Naive thymus-derived CD4-positive, alpha-beta T cell (primary cell): ENCODE data around the gene FLII. TPM values are rescaled to one million over a fixed set of nuclear protein-coding genes. Genes with fewer than 3 reads are reported as not detected.

Experiments
- ATAC-seq: fragments of 150-1000 bp; cut with Tn5 transposase; 2 replicates; pipeline ENCODE4 v1.10.0; 2021; ENCODE audit warnings: mild to moderate bottlenecking, moderate library complexity
- CTCF ChIA-PET: fragments of 350-600 bp; sonication (Branson Sonifier 250); formaldehyde crosslinking; loops from one replicate; lab custom pipeline; 2021; ENCODE audit warnings: antibody characterized with exemption; lab: Charles Lee
- POLR2A ChIA-PET: fragments of 350-600 bp; sonication (Branson Sonifier 250); formaldehyde crosslinking; loops from one replicate; lab custom pipeline; 2021; ENCODE audit warnings: antibody characterized with exemption, inconsistent platforms; lab: Charles Lee
- DNase-seq, 9 donors: peaks; one replicate each; pipeline versions ENCODE4 v3.0.0 to v3.0.0-alpha.2; 2020 to 2022; ENCODE audit warnings: mixed read lengths in 1 of 9
- H3K27ac ChIP-seq: one replicate; pipeline ENCODE4 v1.7.0; 2013; ENCODE audit warnings: mild to moderate bottlenecking, low read depth, low read length, moderate library complexity
- H3K27me3 ChIP-seq, 2 donors: one replicate each; pipeline ENCODE4 v1.7.0; 2013; ENCODE audit warnings: low read length in 2 of 2, mild to moderate bottlenecking in 2 of 2, moderate library complexity in 2 of 2; ENCODE audit not compliant: control insufficient read depth in 2 of 2, insufficient read depth in 2 of 2
- H3K36me3 ChIP-seq, 3 experiments: 1 replicate in 2 of 3; 2 replicates in 1 of 3; pipeline ENCODE4 v1.7.0; 2013; ENCODE audit warnings: low read length in 3 of 3, mild to moderate bottlenecking in 3 of 3, moderate library complexity in 1 of 3; ENCODE audit not compliant: insufficient read depth in 3 of 3, control insufficient read depth in 2 of 3
- H3K4me1 ChIP-seq, 2 donors: one replicate each; pipeline ENCODE4 v1.7.0; 2013; ENCODE audit warnings: low read length in 2 of 2, mild to moderate bottlenecking in 2 of 2, moderate library complexity in 1 of 2; ENCODE audit not compliant: control insufficient read depth in 2 of 2, insufficient read depth in 2 of 2
- H3K4me3 ChIP-seq: 2 replicates; pipeline ENCODE4 v1.7.0; 2013; ENCODE audit warnings: mild to moderate bottlenecking, low read length
- H3K9me3 ChIP-seq, 3 experiments: 1 replicate in 2 of 3; 2 replicates in 1 of 3; pipeline ENCODE4 v1.7.0; 2013; ENCODE audit warnings: low read length in 3 of 3; ENCODE audit not compliant: control insufficient read depth in 2 of 3
- H3K27ac Mint-ChIP-seq, 9 donors: one replicate each; pipeline ENCODE4 v1.8.0; 2020 to 2022; ENCODE audit warnings: mixed read lengths in 9 of 9, mild to moderate bottlenecking in 8 of 9, moderate library complexity in 5 of 9, inconsistent platforms in 2 of 9
- H3K27me3 Mint-ChIP-seq, 5 donors: one replicate each; pipeline ENCODE4 v1.8.0; 2021 to 2022; ENCODE audit warnings: mixed read lengths in 5 of 5, mild to moderate bottlenecking in 1 of 5
- H3K36me3 Mint-ChIP-seq, 5 donors: one replicate each; pipeline ENCODE4 v1.8.0; 2020 to 2022; ENCODE audit warnings: mixed read lengths in 5 of 5, mild to moderate bottlenecking in 3 of 5, inconsistent platforms in 1 of 5
- H3K4me1 Mint-ChIP-seq, 7 donors: one replicate each; pipeline ENCODE4 v1.8.0; 2020 to 2022; ENCODE audit warnings: mixed read lengths in 7 of 7, mild to moderate bottlenecking in 3 of 7, inconsistent platforms in 1 of 7
- H3K4me3 Mint-ChIP-seq, 10 donors: one replicate each; pipeline ENCODE4 v1.8.0; 2020 to 2022; ENCODE audit warnings: mild to moderate bottlenecking in 10 of 10, mixed read lengths in 10 of 10, moderate library complexity in 6 of 10, inconsistent platforms in 2 of 10
- H3K9me3 Mint-ChIP-seq, 11 donors: one replicate each; pipeline ENCODE4 v1.8.0; 2020 to 2022; ENCODE audit warnings: mixed read lengths in 11 of 11, mild to moderate bottlenecking in 4 of 11, inconsistent platforms in 1 of 11, moderate library complexity in 1 of 11
- intact Hi-C, 2 donors: fragments of 100-400 bp; cut with micrococcal nuclease; formaldehyde crosslinking; loops; one replicate each; pipeline ENCODE4 v1.15.1; 2023
- polyA plus RNA-seq, 2 donors: library from polyadenylated mRNA; unstranded; fragments of 300-500 nt; fragmentation: Illumina TruSeq; gene quantifications; one replicate each; pipeline ENCODE4 v1.2.3, GENCODE V29; 2021
- total RNA-seq, 6 experiments: library from RNA in 5 of 6; stranded (reverse) in 5 of 6; gene quantifications; 1 replicate in 5 of 6; 2 replicates in 1 of 6; pipeline ENCODE4 v1.2.3 and lab custom pipeline; 2021 to 2026

The FLII gene
- total and polyA plus RNA-seq, 7 experiments from 2014 or later, result 93.1 to 348 (median 297) TPM

- H3K27me3 Mint-ChIP-seq, result no peaks in the 10 kb centered on the region
- H3K9me3 Mint-ChIP-seq, result peaks cover 0 to 3% (median 0%) of the 10 kb centered on the region in 11 donors
- no peak overlapping the region for H3K4me3 Mint-ChIP-seq
- peak overlapping the region in 7 of 9 donors; percentile 14 to 88 (median 62) for H3K27ac Mint-ChIP-seq
- ChIA-PET CTCF (interaction anchor here (0.7 to 1.0 kb wide), 2 partner anchors 8 to 14 kb away, joined by 4 read pairs; no protein-coding TSS in a partner anchor), POLR2A (no interaction called here)
- H3K4me3 ChIP-seq, result no peak overlapping the region
- H3K27me3 ChIP-seq, result no peaks in the 10 kb centered on the region
- ATAC-seq, result peak; percentile 84
- no peak overlapping the region for H3K27ac ChIP-seq
- H3K36me3 Mint-ChIP-seq, result peaks cover 5 to 25% (median 9%) of the 10 kb centered on the region in 5 donors
- intact Hi-C loops, result loop anchor here in 1 of 2 donors (1.0 to 2.0 kb wide), 2 partner anchors 10 to 66 kb away; partner anchors contain the start of genes FLII, SMCR8 and TOP3A
- H3K4me1 ChIP-seq, result no peaks in the 10 kb centered on the region
- peak; percentile 47 to 75 (median 64) for DNase-seq
- no peaks in the 10 kb centered on the region for H3K9me3 ChIP-seq
- H3K4me1 Mint-ChIP-seq, result peaks cover 0 to 8% (median 4%) of the 10 kb centered on the region in 7 donors
- peaks cover 0 to 90% (median 20%) of the 10 kb centered on the region in 3 experiments for H3K36me3 ChIP-seq
Observed at GRCh38 chr17:18248300-18248731, 10.2 kb downstream of the FLII start.

DNA sequence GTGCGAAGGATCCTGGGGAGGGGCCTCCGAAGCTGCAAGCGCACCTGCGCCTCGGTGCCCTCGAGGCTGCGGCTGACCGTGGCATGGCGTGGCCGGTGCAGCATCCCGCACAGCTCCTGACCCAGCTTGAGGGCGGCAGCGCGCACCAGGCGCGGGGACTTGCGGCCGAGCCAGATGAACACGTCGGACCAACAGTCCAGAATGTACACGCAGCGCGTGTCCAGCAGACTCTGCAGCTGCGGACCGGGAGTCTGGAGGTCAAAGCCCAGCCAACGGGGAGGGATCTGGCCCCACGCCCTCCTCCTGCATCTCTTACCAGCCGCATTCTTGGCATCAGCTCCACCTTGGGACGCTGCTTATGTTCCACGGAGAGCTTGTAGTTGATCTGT, 10.9 kb downstream of the FLII start:
- DNase-seq, result no peak
- Mint-ChIP-seq H3K9me3 (peaks cover 0 to 3% (median 0%) of the 10 kb centered on the region in 11 donors), H3K4me3 (no peak overlapping the region), H3K27ac (no peak overlapping the region), H3K36me3 (peaks cover 5 to 21% (median 9%) of the 10 kb centered on the region in 5 donors), H3K27me3 (no peaks in the 10 kb centered on the region), H3K4me1 (peaks cover 0 to 8% (median 4%) of the 10 kb centered on the region in 7 donors)
- H3K36me3 ChIP-seq, result peaks cover 0 to 86% (median 17%) of the 10 kb centered on the region in 3 experiments
- no peaks in the 10 kb centered on the region for H3K27me3 ChIP-seq
- no peak overlapping the region for H3K27ac ChIP-seq
- no peak overlapping the region for H3K4me3 ChIP-seq
- POLR2A ChIA-PET, result no interaction called here
- CTCF ChIA-PET, result no interaction called here
- H3K9me3 ChIP-seq, result no peaks in the 10 kb centered on the region
- no peaks in the 10 kb centered on the region for H3K4me1 ChIP-seq
- ATAC-seq, result no peak
- intact Hi-C loops, result loop anchor here in 1 of 2 donors (1.0 to 2.0 kb wide), 2 partner anchors 11 to 67 kb away; partner anchors contain the start of genes FLII, SMCR8 and TOP3A

- H3K27me3 ChIP-seq, result no peaks in the 10 kb centered on the region
- H3K27ac ChIP-seq, result no peak overlapping the region
- Mint-ChIP-seq H3K27ac (no peak overlapping the region), H3K27me3 (no peaks in the 10 kb centered on the region), H3K4me1 (peaks cover 0 to 8% (median 4%) of the 10 kb centered on the region in 7 donors), H3K4me3 (no peak overlapping the region), H3K9me3 (peaks cover 0 to 3% (median 0%) of the 10 kb centered on the region in 11 donors), H3K36me3 (peaks cover 5 to 21% (median 9%) of the 10 kb centered on the region in 5 donors)
- DNase-seq (peak in 1 of 9 donors; percentile 49), ATAC-seq (peak; percentile 52)
- no peak overlapping the region for H3K4me3 ChIP-seq
- intact Hi-C loops, result no loop called here
- H3K4me1 ChIP-seq, result no peaks in the 10 kb centered on the region
- peaks cover 0 to 86% (median 17%) of the 10 kb centered on the region in 3 experiments for H3K36me3 ChIP-seq
- H3K9me3 ChIP-seq, result no peaks in the 10 kb centered on the region
- CTCF ChIA-PET, result interaction anchor here (0.5 kb wide), 1 partner anchor 22 kb away, joined by 5 read pairs; no protein-coding TSS in a partner anchor
- POLR2A ChIA-PET, result no interaction called here
Observed at GRCh38 chr17:18246880-18247612, 11.5 kb downstream of the FLII start.

DNA sequence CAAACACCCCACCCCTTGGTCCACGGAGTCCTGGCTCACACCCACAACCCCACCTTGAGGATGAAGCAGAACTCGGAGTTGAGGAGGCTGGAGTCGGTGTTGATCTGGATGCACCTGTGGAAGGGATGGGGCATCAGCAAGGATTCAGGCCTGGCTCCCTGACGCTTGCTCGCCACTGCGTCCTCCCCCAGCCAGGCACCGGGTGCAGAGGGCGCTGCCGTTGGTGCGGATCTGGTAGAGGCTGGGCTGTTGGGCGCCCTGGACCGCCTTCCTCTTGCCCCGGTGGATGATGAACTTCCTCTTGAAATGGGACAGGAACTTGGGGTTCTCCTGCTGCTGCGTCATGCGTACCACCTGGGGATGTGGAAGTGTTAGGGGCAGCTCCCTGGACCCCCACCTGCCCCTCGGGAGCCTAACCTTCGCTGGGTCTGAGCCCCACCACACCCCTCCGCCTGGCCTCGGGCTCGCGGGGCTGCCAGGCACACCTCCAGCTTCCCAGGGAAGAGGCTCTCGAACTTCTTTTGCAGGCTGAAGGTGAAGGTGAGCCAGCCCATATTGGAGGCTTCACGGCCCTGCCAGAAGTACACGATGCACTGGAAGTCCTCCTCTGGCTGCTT, 12.3 kb downstream of the FLII start:
- no peaks in the 10 kb centered on the region for H3K9me3 ChIP-seq
- ChIA-PET CTCF (interaction anchor here (0.5 kb wide), 1 partner anchor 23 kb away, joined by 5 read pairs; no protein-coding TSS in a partner anchor), POLR2A (no interaction called here)
- no peaks in the 10 kb centered on the region for H3K4me1 ChIP-seq
- Mint-ChIP-seq H3K36me3 (peaks cover 5 to 21% (median 9%) of the 10 kb centered on the region in 5 donors), H3K27me3 (no peaks in the 10 kb centered on the region), H3K4me1 (peaks cover 0 to 8% (median 4%) of the 10 kb centered on the region in 7 donors), H3K27ac (no peak overlapping the region), H3K9me3 (peaks cover 0 to 3% (median 0%) of the 10 kb centered on the region in 11 donors), H3K4me3 (no peak overlapping the region)
- ATAC-seq, result no peak
- H3K27me3 ChIP-seq, result no peaks in the 10 kb centered on the region
- no peak overlapping the region for H3K4me3 ChIP-seq
- DNase-seq, result no peak
- peaks cover 0 to 86% (median 17%) of the 10 kb centered on the region in 3 experiments for H3K36me3 ChIP-seq
- intact Hi-C loops, result no loop called here
- no peak overlapping the region for H3K27ac ChIP-seq

DNA sequence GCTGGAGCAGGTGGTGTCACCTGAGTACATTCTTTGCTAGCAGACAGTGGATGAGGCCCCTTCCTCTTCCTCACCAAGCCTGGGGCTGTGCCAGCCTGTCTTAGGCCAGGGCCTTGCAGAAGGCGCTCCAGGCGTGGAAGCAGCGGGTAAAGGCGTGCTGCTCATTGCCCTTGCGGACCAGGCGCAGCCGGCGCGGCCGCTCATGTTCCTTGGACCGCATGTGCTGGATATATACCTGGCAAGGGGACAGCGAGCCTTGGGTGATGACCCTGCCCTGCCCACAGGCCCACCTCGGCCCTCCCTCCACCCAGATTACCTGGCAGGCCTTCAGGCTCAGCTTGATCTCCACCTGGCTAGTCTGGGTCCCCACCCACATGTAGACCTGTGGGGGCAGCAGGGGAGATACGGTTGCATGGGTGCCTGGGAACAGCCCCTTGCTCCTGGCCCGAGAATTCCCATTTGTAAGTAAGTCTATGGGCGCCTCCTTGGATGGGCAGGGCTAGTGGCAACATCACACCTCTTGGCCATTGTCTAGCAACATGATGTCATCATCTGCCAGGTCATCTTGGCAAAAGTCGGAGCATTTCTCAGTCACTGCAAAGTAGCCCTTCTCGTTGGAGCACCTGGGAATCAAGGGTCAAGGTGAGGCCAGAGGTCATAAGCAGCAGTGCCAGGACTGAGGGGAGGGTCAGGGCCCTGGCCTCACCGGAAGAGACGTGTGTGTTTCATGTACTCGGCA, 13.3 kb downstream of the FLII start:
- Mint-ChIP-seq H3K27ac (no peak overlapping the region), H3K9me3 (peaks cover 0 to 3% (median 0%) of the 10 kb centered on the region in 11 donors), H3K4me1 (peaks cover 0 to 8% (median 4%) of the 10 kb centered on the region in 7 donors), H3K36me3 (peaks cover 5 to 17% (median 6%) of the 10 kb centered on the region in 5 donors), H3K4me3 (no peak overlapping the region), H3K27me3 (no peaks in the 10 kb centered on the region)
- no peaks in the 10 kb centered on the region for H3K27me3 ChIP-seq
- no peak overlapping the region for H3K4me3 ChIP-seq
- no peaks in the 10 kb centered on the region for H3K9me3 ChIP-seq
- intact Hi-C loops, result no loop called here
- POLR2A ChIA-PET, result no interaction called here
- no peak overlapping the region for H3K27ac ChIP-seq
- ATAC-seq (no peak), DNase-seq (no peak)
- CTCF ChIA-PET, result no interaction called here
- H3K4me1 ChIP-seq, result no peaks in the 10 kb centered on the region
- peaks cover 0 to 86% (median 17%) of the 10 kb centered on the region in 3 experiments for H3K36me3 ChIP-seq

- Histone ChIP-seq H3K36me3 (peaks cover 0 to 75% (median 9%) of the 10 kb centered on the region in 3 experiments), H3K4me1 (no peaks in the 10 kb centered on the region), H3K27ac (no peak overlapping the region), H3K9me3 (no peaks in the 10 kb centered on the region), H3K4me3 (no peak overlapping the region), H3K27me3 (no peaks in the 10 kb centered on the region)
- intact Hi-C loops, result no loop called here
- ATAC-seq, result no peak
- CTCF ChIA-PET, result no interaction called here
- Mint-ChIP-seq H3K27me3 (no peaks in the 10 kb centered on the region), H3K36me3 (peaks cover 0 to 16% (median 1%) of the 10 kb centered on the region in 5 donors), H3K4me3 (no peak overlapping the region), H3K9me3 (peaks cover 0 to 3% (median 0%) of the 10 kb centered on the region in 11 donors), H3K4me1 (no peaks in the 10 kb centered on the region), H3K27ac (peak overlapping the region in 1 of 9 donors; percentile 48)
- POLR2A ChIA-PET, result no interaction called here
- DNase-seq, result no peak
Observed at GRCh38 chr17:18241229-18241871, 17.2 kb downstream of the FLII start.
